ENCODE measurements around the gene TRIM33.
"Not testable (repeated sequence)": the region's sequence is repeated elsewhere in the genome, so short reads cannot be mapped to it uniquely, and the experiment has no call there.

The TRIM33 gene

GRCh38 chr1:114509596-114510273 lies 1.3 kb downstream of the TRIM33 start:
- no peak for DNase-seq

GRCh38 chr1:114508386-114508898 lies 2.6 kb downstream of the TRIM33 start:
- DNase-seq = no peak

GRCh38 chr1:114507513-114507912 lies 3.5 kb downstream of the TRIM33 start:
- DNase-seq = no peak

- no peak for DNase-seq
These were observed 5.8 kb downstream of the TRIM33 start for GRCh38 chr1:114505148-114505561.

GRCh38 chr1:114503916-114504422 lies 7.0 kb downstream of the TRIM33 start:
- DNase-seq = no peak

- no peak for DNase-seq
These were observed 8.9 kb downstream of the TRIM33 start for GRCh38 chr1:114502080-114502479.

- no peak for DNase-seq
These were observed 11.5 kb downstream of the TRIM33 start for GRCh38 chr1:114499478-114499877.

GRCh38 chr1:114496089-114496488 lies 14.9 kb downstream of the TRIM33 start:
- DNase-seq = no peak

GRCh38 chr1:114495486-114495885 lies 15.5 kb downstream of the TRIM33 start:
- no peak for DNase-seq

- no peak for DNase-seq
These were observed 18.0 kb downstream of the TRIM33 start for GRCh38 chr1:114492978-114493377.

GRCh38 chr1:114490274-114490693 lies 20.7 kb downstream of the TRIM33 start:
- peak; percentile 7 for DNase-seq

- no peak for DNase-seq
These were observed 22.3 kb downstream of the TRIM33 start for GRCh38 chr1:114488739-114489138.

GRCh38 chr1:114485286-114485685 lies 25.7 kb downstream of the TRIM33 start:
- DNase-seq = no peak

- DNase-seq = no peak
These were observed 28.4 kb downstream of the TRIM33 start for GRCh38 chr1:114482585-114482984.

GRCh38 chr1:114479636-114480035 lies 31.4 kb downstream of the TRIM33 start:
- DNase-seq = not testable (repeated sequence)

- DNase-seq = no peak
These were observed 31.9 kb downstream of the TRIM33 start for GRCh38 chr1:114479134-114479533.

- no peak for DNase-seq
These were observed 37.2 kb downstream of the TRIM33 start for GRCh38 chr1:114473796-114474195.

GRCh38 chr1:114472408-114472807 lies 38.6 kb downstream of the TRIM33 start:
- no peak for DNase-seq

GRCh38 chr1:114470681-114471080 lies 40.3 kb downstream of the TRIM33 start:
- DNase-seq = no peak

GRCh38 chr1:114468710-114469468 lies 42.1 kb downstream of the TRIM33 start:
- DNase-seq = no peak

GRCh38 chr1:114468047-114468446 lies 43.0 kb downstream of the TRIM33 start:
- DNase-seq = no peak

GRCh38 chr1:114467491-114467890 lies 43.5 kb downstream of the TRIM33 start:
- no peak for DNase-seq

GRCh38 chr1:114466334-114467014 lies 44.5 kb downstream of the TRIM33 start:
- DNase-seq = no peak

All from fibroblast of skin of right quadriceps (primary cell).